Smooth muscle cell (in vitro differentiated cells): ENCODE results near the gene KIAA1143. TPM values are rescaled to one million over a fixed set of nuclear protein-coding genes. Genes with fewer than 3 reads are reported as not detected.

Source experiments
- DNase-seq: peaks from one replicate; lab custom pipeline; 2025; ENCODE audit not compliant: unreplicated experiment; lab: John Stamatoyannopoulos, UW
- H2AFZ ChIP-seq: fragments of 200-600 bp; sonication (generic); 2 replicates; pipeline ENCODE4 v1.6.0; 2016; ENCODE audit warnings: antibody characterized with exemption, low read depth, mild to moderate bottlenecking
- H3F3A ChIP-seq: fragments of 200-600 bp; sonication (generic); 2 replicates; pipeline ENCODE4 v1.6.0; 2017; ENCODE audit warnings: antibody characterized with exemption, low read depth
- H3K27ac ChIP-seq: fragments of 200-600 bp; sonication (generic); 2 replicates; pipeline ENCODE4 v1.5.1; 2016; ENCODE audit warnings: low read depth, mild to moderate bottlenecking
- H3K27me3 ChIP-seq: fragments of 200-600 bp; sonication (generic); 2 replicates; pipeline ENCODE4 v1.6.1; 2016; ENCODE audit warnings: low read depth, mild to moderate bottlenecking
- H3K36me3 ChIP-seq: fragments of 200-600 bp; sonication (generic); 2 replicates; pipeline ENCODE4 v1.5.1; 2016; ENCODE audit warnings: low read depth
- H3K4me1 ChIP-seq: fragments of 200-600 bp; sonication (generic); 2 replicates; pipeline ENCODE4 v1.5.1; 2016; ENCODE audit warnings: low read depth
- H3K4me2 ChIP-seq: fragments of 200-600 bp; sonication (generic); 2 replicates; pipeline ENCODE4 v1.6.0; 2016; ENCODE audit warnings: mild to moderate bottlenecking
- H3K4me3 ChIP-seq: fragments of 200-600 bp; sonication (generic); 2 replicates; pipeline ENCODE4 v1.5.1; 2016; ENCODE audit warnings: mild to moderate bottlenecking
- H3K79me2 ChIP-seq: fragments of 200-600 bp; sonication (generic); 2 replicates; pipeline ENCODE4 v1.6.0; 2016; ENCODE audit warnings: low read depth, mild to moderate bottlenecking
- H3K9ac ChIP-seq: fragments of 200-600 bp; sonication (generic); 2 replicates; pipeline ENCODE4 v1.6.0; 2016; ENCODE audit warnings: low read depth
- H3K9me3 ChIP-seq: fragments of 200-600 bp; sonication (generic); replicated peaks from 2 replicates; pipeline ENCODE4 v1.5.1; 2016; ENCODE audit warnings: low read depth
- H4K20me1 ChIP-seq: fragments of 200-600 bp; sonication (generic); 2 replicates; pipeline ENCODE4 v1.6.0; 2016; ENCODE audit warnings: low read depth
- CTCF ChIP-seq: fragments of 200-600 bp; sonication (generic); IDR thresholded peaks from 2 replicates; pipeline ENCODE4 v1.5.1; 2017; ENCODE audit warnings: borderline replicate concordance, mild to moderate bottlenecking, antibody characterized with exemption; ENCODE audit not compliant: insufficient read depth, poor library complexity, severe bottlenecking
- WGBS: methylation state at CpG from one replicate; pipeline ENCODE4 v1.1.7; 2016; ENCODE audit warnings: low lambda C conversion rate; 5-methylcytosine and 5-hydroxymethylcytosine counted together
- polyA plus RNA-seq: library from polyadenylated mRNA; unstranded; fragments of >200 nt; fragmentation: Nextera tagmentation; extraction: Ambion mirVana; gene quantifications from 2 replicates; pipeline ENCODE4 v1.2.1, GENCODE V29; 2016
- total RNA-seq: library from RNA; depleted of rRNA; stranded (reverse); fragments of >200 nt; gene quantifications from 2 replicates; pipeline ENCODE4 v1.2.3, GENCODE V29; 2014

Gene KIAA1143
- total and polyA plus RNA-seq, 2 experiments from 2014 or later = 12.2 to 24.5 TPM

DNA sequence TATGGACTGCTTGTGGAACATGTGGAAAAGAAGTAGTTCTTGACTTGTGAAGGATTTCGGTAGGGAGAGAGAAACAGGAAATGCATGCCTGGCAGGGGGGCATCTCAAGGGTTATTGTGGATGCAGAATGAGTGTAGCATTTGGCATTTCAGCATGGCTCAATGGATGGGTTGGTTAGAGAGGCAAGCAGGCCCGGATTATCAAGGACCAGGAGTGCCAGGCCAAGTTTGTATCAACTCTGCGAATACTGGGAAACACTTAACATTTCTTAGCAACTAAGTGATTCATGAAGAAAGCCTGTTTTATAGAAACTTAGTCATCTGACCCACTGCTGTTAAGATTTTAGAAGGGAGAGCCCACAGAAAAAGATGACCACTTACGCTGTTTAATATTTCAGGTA lies 33.8 kb upstream of the KIAA1143 start:
- 96% methylated on average over 4 of the region's 4 CpGs for WGBS
- H2AFZ ChIP-seq = no peak overlapping the region

GRCh38 chr3:44782891-44783290 lies 21.5 kb upstream of the KIAA1143 start:
- no peaks in the 10 kb centered on the region for H3K9me3 ChIP-seq
- H3K27me3 ChIP-seq = no peaks in the 10 kb centered on the region
- H2AFZ ChIP-seq = no peak overlapping the region
- no peak overlapping the region for H3K4me2 ChIP-seq
- no peaks in the 10 kb centered on the region for H3K36me3 ChIP-seq
- no peak overlapping the region for H3K4me3 ChIP-seq
- no peaks in the 10 kb centered on the region for H4K20me1 ChIP-seq
- H3K79me2 ChIP-seq = no peaks in the 10 kb centered on the region
- WGBS = 98% methylated on average over 4 of the region's 4 CpGs
- TF ChIP-seq CTCF = no peak
- no peaks in the 10 kb centered on the region for H3F3A ChIP-seq
- no peak for DNase-seq
- H3K4me1 ChIP-seq = no peaks in the 10 kb centered on the region
- no peak overlapping the region for H3K27ac ChIP-seq
- H3K9ac ChIP-seq = no peak overlapping the region

More for the DNA sequence above, 33.8 kb upstream of the KIAA1143 start:
- no peaks in the 10 kb centered on the region for H3F3A ChIP-seq
- no peak overlapping the region for H3K27ac ChIP-seq
- H3K36me3 ChIP-seq = no peaks in the 10 kb centered on the region
- no peak overlapping the region for H3K9ac ChIP-seq
- H3K4me1 ChIP-seq = no peaks in the 10 kb centered on the region
- DNase-seq = no peak
- H3K79me2 ChIP-seq = no peaks in the 10 kb centered on the region
- TF ChIP-seq CTCF = no peak
- no peaks in the 10 kb centered on the region for H3K27me3 ChIP-seq
- H3K4me3 ChIP-seq = no peak overlapping the region
- no peak overlapping the region for H3K4me2 ChIP-seq
- H3K9me3 ChIP-seq = no peaks in the 10 kb centered on the region
- H4K20me1 ChIP-seq = no peaks in the 10 kb centered on the region

GRCh38 chr3:44772099-44772442 lies 10.7 kb upstream of the KIAA1143 start:
- Histone ChIP-seq H3K36me3 (peaks cover 5% of the 10 kb centered on the region), H3K9ac (no peak overlapping the region), H3K9me3 (peaks cover 9% of the 10 kb centered on the region), H3K4me2 (no peak overlapping the region), H3K4me1 (no peaks in the 10 kb centered on the region), H3F3A (no peaks in the 10 kb centered on the region), H3K4me3 (no peak overlapping the region), H3K27ac (no peak overlapping the region), H3K79me2 (peaks cover 12% of the 10 kb centered on the region), H3K27me3 (no peaks in the 10 kb centered on the region), H2AFZ (no peak overlapping the region), H4K20me1 (no peaks in the 10 kb centered on the region)
- no peak for TF ChIP-seq CTCF
- WGBS = 97% methylated on average over 1 of the region's 1 CpG
- DNase-seq = no peak

- no peak for DNase-seq
- peaks cover 12% of the 10 kb centered on the region for H3K79me2 ChIP-seq
- WGBS = 100% methylated on average over 1 of the region's 1 CpG
Observed at GRCh38 chr3:44771424-44772098, 10.1 kb upstream of the KIAA1143 start.

More at GRCh38 chr3:44771424-44772098, 10.1 kb upstream of the KIAA1143 start:
- Histone ChIP-seq H3K4me3 (no peak overlapping the region), H3K9me3 (peaks cover 9% of the 10 kb centered on the region), H3K27me3 (no peaks in the 10 kb centered on the region), H3K9ac (no peak overlapping the region), H3K27ac (no peak overlapping the region), H3K36me3 (peaks cover 5% of the 10 kb centered on the region), H3K4me1 (no peaks in the 10 kb centered on the region), H3K4me2 (no peak overlapping the region), H3F3A (no peaks in the 10 kb centered on the region), H2AFZ (no peak overlapping the region), H4K20me1 (no peaks in the 10 kb centered on the region)
- TF ChIP-seq CTCF = no peak
